Muscle of back (tissue), 11 donors: ENCODE measurements around the gene TGOLN2. TPM values are rescaled to one million over a fixed set of nuclear protein-coding genes. Genes with fewer than 3 reads are reported as not detected.

Experiments used
- DNase-seq, 3 donors: peaks; one replicate each; pipeline versions ENCODE4 v3.0.0 to v3.0.0-alpha.2; 2013
- polyA plus RNA-seq, 10 donors: library from polyadenylated mRNA; unstranded; fragments of 120-200 nt; gene quantifications; one replicate each; pipeline ENCODE4 v1.2.1, GENCODE V29; 2013; ENCODE audit not compliant: insufficient read length in 10 of 10

TGOLN2 gene
- polyA plus RNA-seq, 10 donors, result 52.2 to 75.0 (median 67.5) TPM

DNA sequence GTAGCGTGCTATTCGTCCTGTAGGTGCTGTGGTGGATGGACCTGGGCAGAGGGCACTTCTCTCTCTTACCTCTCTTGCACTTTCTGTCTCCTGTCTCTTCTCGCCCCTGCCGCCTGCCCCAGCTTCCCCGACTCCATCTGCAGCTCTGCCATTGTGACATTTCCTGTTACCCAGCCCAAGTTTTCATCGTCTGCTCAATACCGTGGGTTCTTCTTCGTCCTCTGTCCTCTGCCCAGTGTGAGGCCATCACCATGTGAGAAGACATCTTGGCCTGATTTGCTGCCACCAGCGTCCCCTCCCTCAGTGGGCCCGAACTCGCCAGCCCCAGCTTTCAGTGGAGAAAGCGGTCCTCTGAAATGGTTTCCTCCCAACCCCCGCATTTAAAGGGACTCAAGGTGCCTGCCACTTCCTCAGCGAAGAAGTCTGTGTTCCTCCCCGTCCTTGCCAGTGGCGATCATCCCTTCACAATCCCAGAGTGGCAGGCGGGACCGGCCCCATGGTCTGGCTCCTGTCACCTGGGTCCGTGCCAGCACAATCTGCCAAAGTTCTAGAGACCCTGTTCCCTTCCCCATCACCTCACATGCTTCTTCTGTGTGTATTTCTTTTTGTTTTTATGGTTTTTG lies 18.0 kb downstream of the TGOLN2 start:
- no peak for DNase-seq

DNA sequence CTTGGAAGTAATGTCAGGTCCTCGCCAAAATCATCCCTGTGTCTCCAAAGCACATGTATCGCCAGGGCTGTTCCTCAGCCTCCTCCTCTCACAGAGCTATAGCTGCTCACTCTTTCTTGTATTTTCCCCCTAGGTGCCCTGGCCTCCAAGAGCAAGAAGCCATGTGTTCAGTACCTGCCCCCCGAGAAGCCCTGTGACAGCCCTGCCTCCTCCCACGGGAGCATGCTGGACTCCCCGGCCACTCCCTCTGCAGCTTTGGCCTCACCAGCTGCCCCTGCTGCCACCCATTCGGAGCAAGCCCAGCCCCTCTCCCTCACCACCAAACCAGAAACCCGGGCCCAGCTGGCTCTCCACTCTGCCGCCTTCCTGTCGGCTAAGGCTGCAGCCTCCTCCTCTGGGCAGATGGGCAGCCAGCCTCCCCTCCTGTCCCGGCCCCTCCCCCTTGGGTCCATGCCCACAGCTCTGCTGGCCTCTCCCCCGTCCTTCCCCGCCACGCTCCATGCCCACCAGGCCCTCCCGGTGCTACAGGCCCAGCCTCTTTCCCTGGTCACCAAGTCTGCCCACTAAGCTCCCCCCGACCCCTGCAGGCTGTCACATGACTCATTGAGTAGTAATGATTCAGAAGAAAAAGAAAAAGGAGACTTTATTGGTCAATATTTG lies 18.8 kb downstream of the TGOLN2 start:
- DNase-seq, result peak in 2 of 3 donors; percentile 45 to 74

DNA sequence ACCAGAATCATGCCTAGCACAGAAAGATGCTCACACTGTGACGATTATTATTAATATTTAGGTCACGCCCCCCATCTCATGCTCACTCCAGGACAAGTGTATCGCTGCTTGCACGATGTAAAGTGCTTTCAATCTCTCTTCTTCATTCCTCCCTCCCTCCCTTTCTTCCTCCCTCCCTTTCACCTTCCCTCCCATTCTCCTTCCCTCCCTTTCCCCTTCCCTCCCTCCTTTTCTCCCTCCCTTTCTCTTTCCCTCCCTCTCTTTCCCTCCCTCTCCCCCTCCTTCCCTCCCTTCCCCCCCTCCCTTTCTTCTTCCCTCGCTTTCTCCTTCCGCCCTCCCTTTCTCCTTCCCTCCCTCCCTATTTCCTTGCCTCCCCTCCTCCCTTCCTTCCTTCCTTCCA lies 19.6 kb downstream of the TGOLN2 start:
- no peak for DNase-seq

DNA sequence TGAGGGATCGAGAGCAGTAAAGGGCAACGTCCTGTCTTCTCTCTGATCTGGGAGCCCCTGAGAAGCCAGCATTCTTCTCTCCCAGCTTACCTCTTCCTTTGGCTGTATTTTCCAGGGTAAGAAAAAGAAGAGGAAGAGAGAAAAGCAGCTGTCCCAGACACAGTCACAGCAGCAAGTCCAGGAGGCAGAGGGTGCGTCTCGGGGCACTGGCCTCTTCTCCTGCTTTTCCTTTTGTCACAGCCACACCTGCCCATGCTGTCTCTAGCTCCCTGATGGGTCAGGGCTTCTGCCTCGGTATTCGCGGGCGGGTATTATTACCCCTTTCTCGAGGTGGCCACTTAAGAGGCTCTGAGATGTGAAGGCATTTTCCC lies 20.3 kb downstream of the TGOLN2 start:
- DNase-seq, result no peak

DNA sequence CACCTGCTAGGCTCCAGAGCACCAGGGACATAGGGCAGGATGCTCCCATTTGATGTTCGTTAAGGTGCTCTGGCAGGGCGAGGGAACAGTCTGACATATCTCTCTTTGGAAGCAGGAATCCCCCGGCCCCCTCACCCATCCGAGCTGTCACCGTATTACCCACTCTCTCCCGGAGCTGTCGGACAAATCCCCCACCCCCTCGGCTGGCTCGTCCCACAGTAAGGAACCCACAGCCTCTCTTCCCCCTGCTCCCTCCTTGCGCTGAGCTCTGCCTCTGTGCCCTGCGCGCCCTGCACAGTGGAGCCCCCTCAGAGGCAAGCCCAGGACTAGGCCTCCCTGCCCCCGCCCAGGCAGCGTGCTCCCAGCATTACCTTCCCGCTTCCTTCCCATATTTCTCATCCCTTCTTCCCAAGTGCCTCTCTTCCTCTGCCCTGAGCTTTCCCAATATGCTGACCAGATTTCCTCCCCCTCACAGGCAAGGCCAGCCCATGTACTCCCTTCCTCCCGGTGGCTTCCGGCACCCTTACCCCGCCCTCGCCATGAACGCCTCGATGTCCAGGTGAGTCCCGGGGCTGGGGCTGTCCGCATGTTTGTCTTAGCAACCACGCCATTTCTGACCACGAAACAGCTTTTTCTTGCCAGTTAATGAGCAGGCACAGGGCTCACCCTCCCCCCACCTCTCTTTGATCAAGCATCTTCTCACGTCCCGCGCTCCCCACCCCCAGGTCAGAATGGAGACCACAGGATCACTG lies 23.8 kb downstream of the TGOLN2 start:
- DNase-seq, result no peak

DNA sequence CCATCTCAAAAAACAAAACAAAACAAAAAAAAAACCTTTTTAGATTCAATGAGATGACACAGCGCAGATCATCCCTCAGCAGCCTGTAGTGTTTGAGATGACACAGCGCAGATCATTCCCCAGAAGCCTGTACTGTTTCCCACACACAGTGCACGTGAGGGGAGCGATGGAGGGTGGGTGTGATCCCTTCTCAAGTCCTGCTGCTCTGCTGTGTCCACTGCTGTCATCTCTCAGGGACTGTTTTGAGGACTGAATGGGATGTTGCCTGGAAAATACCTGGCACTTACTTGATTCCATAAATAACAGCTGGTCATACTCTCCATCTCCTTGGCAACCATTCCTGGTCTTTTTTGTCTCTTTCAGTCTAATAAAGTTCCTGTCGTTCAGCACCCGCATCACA lies 25.7 kb downstream of the TGOLN2 start:
- no peak for DNase-seq

DNA sequence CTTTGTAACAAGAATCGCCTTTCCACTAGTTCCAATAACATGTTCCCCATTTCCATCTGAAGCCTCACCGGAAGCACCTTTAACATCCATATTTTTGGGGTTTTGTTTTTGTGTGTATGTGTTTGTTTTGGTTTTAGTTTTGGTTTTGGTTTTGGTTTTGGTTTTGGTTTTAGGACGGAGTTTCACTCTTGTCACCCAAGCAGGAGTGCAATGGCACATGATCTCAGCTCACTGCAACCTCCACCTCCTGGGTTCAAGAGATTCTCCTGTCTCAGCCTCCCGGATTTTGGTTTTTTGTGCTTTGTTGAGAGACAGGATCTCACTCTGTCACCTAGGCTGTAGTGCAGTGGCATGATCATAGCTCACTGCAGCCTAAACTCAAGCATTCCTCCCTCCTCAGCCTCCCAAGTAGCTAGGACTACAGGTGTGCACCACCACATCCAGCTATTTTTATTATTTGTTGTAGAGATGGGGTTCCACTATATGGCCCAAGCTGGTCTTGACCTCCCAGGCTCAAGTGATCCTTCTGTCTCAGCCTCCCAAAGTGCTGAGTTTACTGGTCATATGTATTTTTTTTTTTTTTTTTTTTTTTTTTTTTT lies 36.3 kb downstream of the TGOLN2 start:
- DNase-seq, result no peak

DNA sequence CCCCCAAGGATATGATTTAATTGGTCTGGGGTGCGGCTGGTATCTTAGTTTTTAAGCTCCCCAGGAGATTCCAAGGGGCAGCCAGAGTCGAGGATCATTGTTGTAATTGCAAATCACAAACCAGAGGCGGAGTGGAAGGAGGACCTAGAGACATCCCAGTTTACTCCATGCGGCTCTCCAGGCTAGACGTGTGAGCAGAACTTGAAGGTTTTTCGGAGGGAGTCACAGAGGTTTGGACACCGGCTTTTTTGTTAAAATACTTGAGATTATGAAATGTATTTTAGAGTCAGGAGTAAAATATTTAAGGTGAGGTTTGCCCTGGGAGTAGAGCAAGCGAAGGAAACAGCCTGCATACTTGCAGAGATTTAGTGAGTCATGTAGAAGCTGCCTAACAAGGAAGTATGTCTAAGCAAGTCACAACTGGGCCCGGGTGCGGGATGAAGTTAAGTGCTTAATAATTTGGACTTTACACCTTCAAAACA lies 39.5 kb downstream of the TGOLN2 start:
- DNase-seq, result no peak

DNA sequence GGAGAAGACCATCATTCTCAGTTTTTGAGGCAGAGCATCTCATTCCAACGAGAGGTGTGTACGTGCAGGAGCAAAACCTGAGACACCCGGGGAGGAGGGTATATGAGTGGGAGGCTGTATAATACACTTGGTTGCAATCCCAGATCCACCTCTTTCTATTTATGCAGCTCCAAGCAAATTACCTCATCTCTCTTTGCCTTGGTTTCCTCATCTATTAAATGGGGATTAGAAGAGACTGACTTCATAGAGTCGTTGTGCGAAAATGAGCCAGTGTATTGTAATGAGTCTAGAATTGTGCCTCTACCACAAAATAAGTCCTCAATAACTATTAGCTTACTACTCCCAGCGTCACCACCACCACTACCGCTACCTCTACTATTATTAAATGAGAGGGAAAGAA lies 40.1 kb downstream of the TGOLN2 start:
- DNase-seq, result no peak

DNA sequence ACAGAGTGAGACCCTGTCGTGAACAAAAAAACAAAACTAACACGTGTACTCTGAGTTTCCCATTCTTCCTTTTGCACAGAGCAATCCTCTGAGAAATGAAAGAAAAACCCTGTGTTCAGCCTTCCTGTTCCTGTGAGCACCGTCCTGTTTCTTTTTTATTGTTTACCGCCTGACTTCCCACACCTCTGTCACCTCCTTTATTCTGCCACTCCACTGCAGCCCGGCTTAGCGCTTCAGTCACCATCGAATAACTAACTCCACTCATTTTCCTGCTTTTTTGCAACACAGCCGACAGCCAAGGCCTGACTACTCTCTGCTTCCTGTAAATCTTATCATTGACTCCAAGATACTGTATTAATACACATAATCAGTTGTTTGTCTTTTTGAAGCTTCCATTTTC lies 40.9 kb downstream of the TGOLN2 start:
- no peak for DNase-seq

DNA sequence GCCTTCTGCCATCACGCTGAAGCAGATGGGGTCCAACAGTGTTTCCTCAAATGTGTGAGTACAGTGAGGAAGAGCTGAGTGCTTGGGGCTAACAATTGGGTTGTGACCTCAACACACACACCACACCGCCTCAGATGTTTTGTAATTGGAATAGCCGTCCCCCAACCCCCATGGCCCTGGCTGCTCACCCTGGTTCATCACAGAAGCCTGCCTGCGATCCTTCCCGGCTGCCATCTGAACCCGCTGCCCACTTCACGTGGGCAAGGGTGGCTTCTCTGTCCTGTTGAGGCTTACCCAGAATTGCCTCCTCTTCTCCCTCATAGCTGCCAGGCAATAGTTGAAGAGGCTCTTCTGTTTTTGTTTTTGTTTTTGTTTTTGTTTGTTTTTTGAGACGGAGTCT lies 44.1 kb downstream of the TGOLN2 start:
- no peak for DNase-seq

DNA sequence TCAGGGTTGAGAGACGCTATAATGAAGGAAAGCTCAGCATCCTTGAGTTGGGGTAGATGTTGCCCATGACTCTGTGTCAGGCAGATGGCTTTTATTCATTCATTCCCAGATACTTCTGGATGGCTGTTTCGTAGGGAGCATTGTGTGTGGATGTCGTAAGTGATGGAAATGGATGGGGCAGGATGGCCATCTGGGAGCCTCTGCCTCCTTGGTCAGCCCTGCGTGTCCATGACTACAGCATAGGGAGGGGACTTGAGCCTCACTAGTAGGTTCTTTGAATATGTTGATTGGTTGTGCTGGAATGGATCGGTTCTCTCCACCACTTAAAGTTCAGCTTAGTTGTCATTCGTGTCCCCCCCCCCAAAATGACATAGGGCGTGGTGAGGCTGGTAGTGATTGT lies 44.9 kb downstream of the TGOLN2 start:
- no peak for DNase-seq

DNA sequence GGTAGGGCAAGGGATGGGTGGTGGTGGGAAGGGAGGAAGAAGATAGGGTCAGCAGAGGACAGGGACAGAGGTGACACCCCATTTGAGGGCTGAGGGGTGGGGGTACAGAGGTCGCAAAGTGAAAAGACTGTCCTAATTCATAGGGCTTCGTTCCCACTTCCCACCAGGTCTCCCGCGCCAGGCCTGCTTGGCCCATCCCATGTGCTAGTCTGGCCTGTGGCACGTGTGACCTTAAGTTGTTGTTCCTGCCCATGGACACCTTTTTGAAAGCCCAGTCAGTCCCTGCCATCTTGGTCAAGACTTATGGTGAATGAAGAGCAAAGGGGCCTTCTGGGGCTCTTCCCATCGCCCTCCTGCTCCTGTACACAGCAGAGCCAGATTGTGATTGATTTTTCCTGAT lies 46.2 kb downstream of the TGOLN2 start:
- DNase-seq, result no peak

DNA sequence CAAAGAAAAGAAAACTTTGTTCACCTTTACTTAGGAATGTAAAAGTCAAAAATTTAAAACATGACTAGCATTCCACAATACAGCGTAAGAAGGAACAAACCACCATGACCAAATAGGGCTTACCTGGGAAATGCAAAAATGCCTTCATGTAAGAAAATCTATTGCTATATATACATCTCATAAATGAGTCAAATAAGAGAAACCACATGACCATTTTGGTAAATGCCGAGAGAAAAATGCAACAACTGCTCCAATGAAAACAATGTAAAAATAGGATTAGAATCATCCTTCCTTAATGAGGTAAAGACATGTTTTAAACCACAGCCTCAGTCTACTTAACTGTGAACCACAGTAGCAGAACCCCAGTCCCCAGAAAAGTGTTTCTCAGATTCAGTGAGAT lies 49.4 kb downstream of the TGOLN2 start:
- DNase-seq, result peak in 2 of 3 donors; percentile 39 to 71

DNA sequence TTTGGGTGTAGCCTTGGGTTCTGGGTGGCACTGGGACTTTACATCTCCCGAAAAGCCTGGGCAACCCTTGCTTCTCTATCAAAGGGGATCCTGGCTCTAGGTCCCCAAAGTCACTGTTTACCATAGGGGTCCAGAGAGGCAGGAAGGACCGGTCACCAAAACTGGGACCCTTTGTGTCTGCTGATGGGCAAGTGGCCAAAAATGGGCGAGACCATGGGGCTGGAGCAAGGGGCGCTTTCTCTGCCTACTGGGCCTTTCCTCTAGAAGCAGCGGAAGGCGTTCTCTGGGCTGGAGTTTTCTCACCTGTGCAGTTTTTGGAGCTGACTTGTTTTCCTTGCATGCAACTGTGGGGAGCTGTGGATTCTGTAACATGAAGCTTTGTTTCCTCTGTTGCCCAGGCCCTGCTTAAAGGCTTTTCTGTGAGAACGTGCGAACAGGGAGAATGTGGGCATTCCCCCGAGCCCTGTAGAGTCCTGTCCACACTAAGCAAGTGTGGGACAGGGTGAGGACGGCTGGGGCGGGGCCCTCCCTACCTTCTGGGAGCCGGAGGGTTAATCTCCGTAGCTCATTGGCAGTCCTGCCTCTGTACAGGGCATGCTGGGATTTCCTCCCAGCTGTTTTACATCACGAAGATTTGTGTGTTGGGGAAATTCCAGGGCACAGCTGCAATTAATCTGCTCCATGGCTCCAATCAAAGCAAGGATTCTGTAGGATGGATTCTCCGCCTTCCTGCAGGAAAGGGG lies 50.2 kb downstream of the TGOLN2 start:
- DNase-seq, result peak; percentile 92 to 96 (median 95)

DNA sequence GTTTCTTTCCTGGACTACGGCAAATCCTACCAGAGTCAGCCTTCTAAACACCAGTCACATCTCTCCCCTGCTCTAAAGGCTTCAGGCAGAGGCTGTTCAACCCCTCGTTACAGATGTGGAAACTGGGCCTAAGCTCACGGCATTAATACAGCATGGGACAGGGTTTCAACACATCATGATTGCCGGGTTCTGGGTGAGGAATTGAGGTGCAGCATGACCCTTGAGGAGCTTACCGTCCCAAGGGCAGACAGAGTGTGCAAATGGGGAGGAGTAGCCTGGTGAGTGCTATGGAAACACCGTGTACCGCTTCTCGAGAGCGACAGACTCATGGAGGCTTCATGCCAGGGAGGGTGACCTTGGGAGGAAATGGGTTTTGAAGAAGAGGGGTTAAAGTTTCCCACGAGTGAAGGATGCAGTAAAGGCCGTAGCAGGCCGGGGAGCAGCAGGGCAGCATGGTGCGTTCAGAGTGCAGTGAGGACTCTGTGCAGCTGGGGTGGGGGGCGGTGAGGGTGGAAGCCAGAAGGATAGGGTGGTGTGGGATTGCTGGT lies 51.1 kb downstream of the TGOLN2 start:
- peak in 1 of 3 donors; percentile 54 for DNase-seq

DNA sequence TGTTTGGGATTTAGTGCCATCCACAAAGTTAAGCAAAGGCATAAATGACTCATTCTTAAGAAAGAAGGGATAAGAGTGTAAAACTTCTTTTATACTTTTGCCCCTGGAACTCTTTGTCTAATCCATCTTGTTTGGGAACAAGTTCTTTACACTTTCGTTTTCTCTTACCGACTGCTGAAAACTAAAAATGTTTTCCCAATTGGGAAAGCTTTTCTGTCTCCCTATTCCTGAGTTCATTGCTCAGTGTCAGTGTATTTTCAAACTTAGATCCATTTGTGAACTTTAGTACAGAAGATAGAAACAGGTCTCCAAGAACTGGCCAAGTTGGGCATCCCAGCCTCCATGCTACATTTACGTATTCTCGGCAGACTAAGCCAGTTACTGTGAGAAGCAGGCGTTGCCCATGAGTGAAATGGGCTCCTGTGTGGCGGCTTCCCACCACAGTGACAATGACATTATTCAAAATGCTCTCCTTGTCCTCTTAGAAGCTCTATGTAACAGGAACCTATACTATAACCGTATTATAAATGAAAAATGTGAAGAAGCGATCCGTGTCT lies 51.7 kb downstream of the TGOLN2 start:
- peak in 1 of 3 donors; percentile 49 for DNase-seq

DNA sequence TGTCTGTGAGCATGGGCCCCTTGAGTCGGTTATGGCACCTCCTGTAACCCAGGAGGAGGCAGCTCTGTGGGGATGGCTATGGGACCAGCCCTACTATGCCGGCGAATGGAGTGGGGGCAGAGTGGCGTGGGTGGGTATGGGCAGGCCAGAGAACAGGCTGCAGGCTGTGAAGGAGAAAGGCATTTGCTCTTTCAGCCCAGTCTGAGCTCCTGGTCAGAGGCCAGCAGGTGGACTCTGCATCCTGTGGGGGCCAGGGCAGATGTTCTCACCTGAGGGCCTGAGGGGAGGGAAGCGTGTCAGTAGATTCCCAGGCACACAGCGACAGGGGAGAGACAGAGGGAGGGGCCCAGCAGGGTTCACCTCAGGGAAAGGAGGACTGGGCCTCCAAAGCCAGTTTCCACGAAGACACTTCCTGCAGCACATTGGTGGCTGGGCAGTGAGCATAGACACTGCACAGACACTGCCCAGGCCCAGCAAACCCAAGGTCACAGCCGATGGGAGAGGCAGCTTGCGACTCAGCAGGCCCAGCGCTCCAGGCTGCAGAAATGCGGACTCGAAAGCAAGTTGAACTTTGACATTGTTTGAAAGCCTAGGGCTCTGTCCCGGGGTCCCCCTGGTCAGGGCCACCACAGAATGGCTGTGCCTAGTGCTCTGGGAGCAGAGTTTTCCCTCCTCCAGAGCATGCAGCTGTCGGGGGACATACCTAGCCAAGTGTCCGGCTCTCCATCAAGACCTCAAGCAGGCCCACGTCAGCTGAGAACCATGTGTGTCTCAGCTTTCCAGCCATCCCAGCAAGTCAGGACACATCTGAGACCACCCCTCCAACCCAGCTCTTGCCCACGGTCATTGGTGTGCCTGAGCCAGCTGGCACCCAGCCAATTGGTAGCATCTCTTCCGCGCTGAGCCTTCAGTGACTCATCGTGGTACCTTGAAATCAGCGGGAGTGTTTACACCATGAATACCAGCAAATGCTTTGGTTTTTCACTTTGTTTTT lies 53.8 kb downstream of the TGOLN2 start:
- peak in 2 of 3 donors; percentile 64 to 74 for DNase-seq

DNA sequence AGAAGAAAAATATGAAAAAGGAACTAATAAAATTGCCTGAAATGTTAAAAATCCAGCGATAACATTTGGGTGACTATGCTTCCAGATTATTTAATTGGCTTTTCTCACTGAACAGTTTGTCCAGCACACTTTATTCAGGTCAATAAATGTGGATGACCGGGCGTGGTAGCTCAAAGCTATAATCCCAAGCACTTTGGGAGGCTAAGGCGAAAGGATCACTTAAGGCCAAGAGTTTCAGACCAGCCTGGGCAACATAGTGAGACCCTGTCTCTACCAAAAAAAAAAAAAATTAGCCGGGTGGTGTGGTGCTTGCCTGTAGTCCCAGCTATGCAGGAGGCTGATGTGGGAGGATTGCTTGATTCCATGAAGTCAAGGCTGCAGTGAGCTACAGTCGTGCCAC lies 55.4 kb downstream of the TGOLN2 start:
- DNase-seq, result no peak

DNA sequence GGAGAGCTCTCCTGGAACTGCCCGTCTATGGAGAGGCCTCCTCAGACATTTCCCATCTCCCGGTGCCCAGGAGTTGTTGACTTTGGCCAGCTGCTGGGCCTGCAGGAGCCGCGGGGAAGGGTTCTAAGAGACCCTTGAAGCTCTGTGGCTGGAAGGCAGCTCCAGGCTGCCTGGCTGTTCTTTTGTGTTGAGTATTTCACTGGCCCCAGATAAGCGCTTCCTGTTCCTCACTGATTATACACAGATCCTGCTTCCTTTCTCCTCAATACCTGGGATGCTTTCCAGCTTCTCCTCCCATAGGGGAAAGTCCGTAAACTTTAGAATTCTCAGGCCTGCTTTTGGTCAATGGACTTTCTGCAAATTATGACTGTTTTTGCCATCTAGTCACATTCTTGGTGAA lies 57.8 kb downstream of the TGOLN2 start:
- DNase-seq, result peak in 2 of 3 donors; percentile 76 to 87
